Peyer's patch (tissue), 4 donors: ENCODE results near the gene HRH1.

Experiments used
- CTCF ChIP-seq, 6 experiments: fragments of 450-650 bp in 4 of 6; fragments of 200-600 bp in 2 of 6; sonication (generic) in 1 of 6; IDR thresholded peaks; one replicate each; pipeline ENCODE4 v1.5.1; 2017 to 2019; ENCODE audit warnings: antibody characterized with exemption in 6 of 6, mild to moderate bottlenecking in 3 of 6, moderate library complexity in 1 of 6
- POLR2A ChIP-seq, 2 donors: fragments of 450-650 bp; IDR thresholded peaks; one replicate each; pipeline ENCODE4 v1.5.1; 2017; ENCODE audit warnings: antibody characterized with exemption in 2 of 2, mild to moderate bottlenecking in 2 of 2, moderate library complexity in 2 of 2

GRCh38 chr3:11310258-11310657, 156.0 kb downstream of the HRH1 start:
- TF ChIP-seq POLR2A (IDR thresholded peaks at IDR 0.05) (no peak), CTCF (IDR thresholded peaks at IDR 0.05) (no peak)
